ENCODE data around the gene FMO1.
"Not testable (repeated sequence)": the region's sequence is repeated elsewhere in the genome, so short reads cannot be mapped to it uniquely, and the experiment has no call there.

Gene FMO1

GRCh38 chr1:171221665-171222591, 26.4 kb upstream of the FMO1 start:
- H3K27ac Mint-ChIP-seq = no peak overlapping the region
- H3K27me3 Mint-ChIP-seq = peaks cover 9% of the 10 kb centered on the region
- no peak overlapping the region for H3K4me3 Mint-ChIP-seq
- no peaks in the 10 kb centered on the region for H3K9me3 Mint-ChIP-seq (ENCODE audit: low read depth)
- H3K36me3 Mint-ChIP-seq = no peaks in the 10 kb centered on the region
- H3K4me1 Mint-ChIP-seq (ENCODE audit: low read depth) = no peaks in the 10 kb centered on the region

GRCh38 chr1:171222936-171223335, 25.4 kb upstream of the FMO1 start:
- Mint-ChIP-seq H3K4me3 (no peak overlapping the region), H3K27ac (no peak overlapping the region), H3K36me3 (no peaks in the 10 kb centered on the region), H3K9me3 (ENCODE audit: low read depth) (no peaks in the 10 kb centered on the region), H3K4me1 (ENCODE audit: low read depth) (no peaks in the 10 kb centered on the region), H3K27me3 (peaks cover 4% of the 10 kb centered on the region)

- not testable (repeated sequence) for H3K4me3 Mint-ChIP-seq; H3K36me3 Mint-ChIP-seq; H3K9me3 Mint-ChIP-seq (ENCODE audit: low read depth); H3K27ac Mint-ChIP-seq; H3K27me3 Mint-ChIP-seq; H3K4me1 Mint-ChIP-seq (ENCODE audit: low read depth)
Measured at GRCh38 chr1:171224257-171224656, 24.0 kb upstream of the FMO1 start.

- Mint-ChIP-seq H3K27me3 (peaks cover 4% of the 10 kb centered on the region), H3K9me3 (ENCODE audit: low read depth) (no peaks in the 10 kb centered on the region), H3K4me1 (ENCODE audit: low read depth) (no peaks in the 10 kb centered on the region), H3K4me3 (no peak overlapping the region), H3K27ac (no peak overlapping the region), H3K36me3 (no peaks in the 10 kb centered on the region)
Measured at GRCh38 chr1:171226747-171227370, 21.4 kb upstream of the FMO1 start.

GRCh38 chr1:171231326-171231725, 17.0 kb upstream of the FMO1 start:
- H3K9me3 Mint-ChIP-seq (ENCODE audit: low read depth) = no peaks in the 10 kb centered on the region
- no peak overlapping the region for H3K4me3 Mint-ChIP-seq
- H3K27ac Mint-ChIP-seq = no peak overlapping the region
- peaks cover 15% of the 10 kb centered on the region for H3K27me3 Mint-ChIP-seq
- H3K36me3 Mint-ChIP-seq = no peaks in the 10 kb centered on the region
- H3K4me1 Mint-ChIP-seq (ENCODE audit: low read depth) = no peaks in the 10 kb centered on the region

GRCh38 chr1:171233183-171233582, 15.1 kb upstream of the FMO1 start:
- no peaks in the 10 kb centered on the region for H3K9me3 Mint-ChIP-seq (ENCODE audit: low read depth)
- peaks cover 21% of the 10 kb centered on the region for H3K27me3 Mint-ChIP-seq
- H3K27ac Mint-ChIP-seq = no peak overlapping the region
- H3K36me3 Mint-ChIP-seq = no peaks in the 10 kb centered on the region
- no peaks in the 10 kb centered on the region for H3K4me1 Mint-ChIP-seq (ENCODE audit: low read depth)
- H3K4me3 Mint-ChIP-seq = no peak overlapping the region

- not testable (repeated sequence) for H3K4me3 Mint-ChIP-seq; H3K4me1 Mint-ChIP-seq (ENCODE audit: low read depth); H3K36me3 Mint-ChIP-seq; H3K27ac Mint-ChIP-seq; H3K9me3 Mint-ChIP-seq (ENCODE audit: low read depth)
- H3K27me3 Mint-ChIP-seq = peaks cover 29% of the 10 kb centered on the region
Measured at GRCh38 chr1:171236231-171236630, 12.1 kb upstream of the FMO1 start.

- no peak overlapping the region for H3K27ac Mint-ChIP-seq
- no peak overlapping the region for H3K4me3 Mint-ChIP-seq
- no peaks in the 10 kb centered on the region for H3K4me1 Mint-ChIP-seq (ENCODE audit: low read depth)
- H3K27me3 Mint-ChIP-seq = peaks cover 14% of the 10 kb centered on the region
- H3K9me3 Mint-ChIP-seq (ENCODE audit: low read depth) = peaks cover 5% of the 10 kb centered on the region
- H3K36me3 Mint-ChIP-seq = peaks cover 4% of the 10 kb centered on the region
Measured at GRCh38 chr1:171243878-171244277, 4.4 kb upstream of the FMO1 start.

GRCh38 chr1:171245458-171246064, 2.7 kb upstream of the FMO1 start:
- H3K4me3 Mint-ChIP-seq = no peak overlapping the region
- no peaks in the 10 kb centered on the region for H3K4me1 Mint-ChIP-seq (ENCODE audit: low read depth)
- no peaks in the 10 kb centered on the region for H3K36me3 Mint-ChIP-seq
- H3K27me3 Mint-ChIP-seq = peaks cover 11% of the 10 kb centered on the region
- H3K27ac Mint-ChIP-seq = no peak overlapping the region
- no peaks in the 10 kb centered on the region for H3K9me3 Mint-ChIP-seq (ENCODE audit: low read depth)

- Mint-ChIP-seq H3K4me3 (no peak overlapping the region), H3K4me1 (ENCODE audit: low read depth) (peaks cover 9% of the 10 kb centered on the region), H3K27ac (no peak overlapping the region), H3K9me3 (ENCODE audit: low read depth) (no peaks in the 10 kb centered on the region), H3K27me3 (peaks cover 20% of the 10 kb centered on the region), H3K36me3 (no peaks in the 10 kb centered on the region)
Measured at GRCh38 chr1:171247501-171247900, 793 bp upstream of the FMO1 start.

GRCh38 chr1:171248841-171249240, 547 bp downstream of the FMO1 start:
- Mint-ChIP-seq H3K27me3 (peaks cover 27% of the 10 kb centered on the region), H3K36me3 (no peaks in the 10 kb centered on the region), H3K4me3 (no peak overlapping the region), H3K27ac (no peak overlapping the region), H3K4me1 (ENCODE audit: low read depth) (peaks cover 14% of the 10 kb centered on the region), H3K9me3 (ENCODE audit: low read depth) (no peaks in the 10 kb centered on the region)

- no peaks in the 10 kb centered on the region for H3K9me3 Mint-ChIP-seq (ENCODE audit: low read depth)
- no peaks in the 10 kb centered on the region for H3K36me3 Mint-ChIP-seq
- no peak overlapping the region for H3K4me3 Mint-ChIP-seq
- peaks cover 31% of the 10 kb centered on the region for H3K27me3 Mint-ChIP-seq
- H3K4me1 Mint-ChIP-seq (ENCODE audit: low read depth) = peaks cover 14% of the 10 kb centered on the region
- no peak overlapping the region for H3K27ac Mint-ChIP-seq
Measured at GRCh38 chr1:171250263-171250662, 2.0 kb downstream of the FMO1 start.

- Mint-ChIP-seq H3K9me3 (ENCODE audit: low read depth) (no peaks in the 10 kb centered on the region), H3K36me3 (no peaks in the 10 kb centered on the region), H3K4me3 (peak overlapping the region; percentile 85), H3K4me1 (ENCODE audit: low read depth) (peaks cover 14% of the 10 kb centered on the region), H3K27ac (no peak overlapping the region), H3K27me3 (peaks cover 35% of the 10 kb centered on the region)
Measured at GRCh38 chr1:171251042-171251951, 3.0 kb downstream of the FMO1 start.

GRCh38 chr1:171251952-171252300, 3.6 kb downstream of the FMO1 start:
- H3K27me3 Mint-ChIP-seq = peaks cover 35% of the 10 kb centered on the region
- no peaks in the 10 kb centered on the region for H3K9me3 Mint-ChIP-seq (ENCODE audit: low read depth)
- no peak overlapping the region for H3K27ac Mint-ChIP-seq
- peaks cover 14% of the 10 kb centered on the region for H3K4me1 Mint-ChIP-seq (ENCODE audit: low read depth)
- H3K36me3 Mint-ChIP-seq = no peaks in the 10 kb centered on the region
- H3K4me3 Mint-ChIP-seq = peak overlapping the region; percentile 85

Measured in activated naive CD8-positive, alpha-beta T cell (primary cell).